ENCODE data around the gene UBE2E2.

The UBE2E2 gene

GRCh38 chr3:23276913-23277658 lies 74.0 kb downstream of the UBE2E2 start:
- DNase-seq (ENCODE audit: low read depth in 3 of 3): no peak

GRCh38 chr3:23277688-23278087 lies 74.6 kb downstream of the UBE2E2 start:
- no peak for DNase-seq (ENCODE audit: low read depth in 3 of 3)

- DNase-seq (ENCODE audit: low read depth in 3 of 3): no peak
Observed at GRCh38 chr3:23283625-23284024, 80.5 kb downstream of the UBE2E2 start.

DNA sequence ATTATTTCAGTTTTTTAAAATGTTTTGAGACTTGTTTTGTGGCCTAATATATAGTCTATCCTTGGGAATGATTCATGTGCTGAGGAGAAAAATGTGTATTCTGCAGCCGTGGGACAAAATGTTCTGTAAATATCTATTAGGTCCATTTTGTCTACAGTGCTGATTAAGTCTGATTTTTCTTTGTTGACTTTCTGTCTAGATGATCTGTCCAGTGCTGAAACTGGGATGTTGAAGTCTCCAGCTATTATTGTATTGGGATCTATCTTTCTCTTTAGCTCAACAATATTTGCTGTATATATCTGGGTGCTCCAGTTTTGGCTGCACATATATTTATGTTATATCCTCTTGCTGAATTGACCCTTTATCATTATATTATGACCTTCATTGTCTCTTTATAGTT lies 85.2 kb downstream of the UBE2E2 start:
- no peak for DNase-seq (ENCODE audit: low read depth in 3 of 3)

- no peak for DNase-seq (ENCODE audit: low read depth in 3 of 3)
Observed at GRCh38 chr3:23288715-23289114, 85.6 kb downstream of the UBE2E2 start.

GRCh38 chr3:23292432-23292831 lies 89.3 kb downstream of the UBE2E2 start:
- no peak for DNase-seq (ENCODE audit: low read depth in 3 of 3)

DNA sequence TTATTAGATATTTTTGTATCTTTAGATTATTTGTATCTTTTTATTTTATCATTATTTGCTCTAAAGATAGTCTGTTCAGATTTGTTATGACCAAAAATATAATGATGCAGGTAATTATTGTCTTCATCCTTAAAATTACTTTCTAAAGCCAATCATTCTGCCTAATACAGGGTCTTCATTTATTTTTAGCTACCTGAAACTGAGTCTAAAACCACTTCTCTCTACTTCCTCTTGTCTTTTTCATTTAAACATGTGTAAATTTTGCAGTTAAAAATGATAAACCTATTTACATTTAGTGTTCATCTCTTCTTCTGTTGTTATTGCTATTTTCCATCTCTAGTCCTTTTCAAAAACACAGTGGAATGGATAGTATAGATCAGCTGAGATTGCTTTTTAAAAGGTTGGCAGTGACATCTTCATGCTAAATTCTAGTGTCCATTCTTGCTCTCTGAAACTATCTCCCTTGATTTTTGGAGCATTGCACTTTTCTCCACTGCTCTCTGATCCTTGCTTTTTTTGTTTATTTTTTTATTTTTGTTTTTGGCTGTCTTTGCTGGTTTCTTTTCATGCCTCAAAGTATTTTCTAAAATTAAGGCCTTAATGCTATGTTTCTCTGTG lies 91.8 kb downstream of the UBE2E2 start:
- no peak for DNase-seq (ENCODE audit: low read depth in 3 of 3)

DNA sequence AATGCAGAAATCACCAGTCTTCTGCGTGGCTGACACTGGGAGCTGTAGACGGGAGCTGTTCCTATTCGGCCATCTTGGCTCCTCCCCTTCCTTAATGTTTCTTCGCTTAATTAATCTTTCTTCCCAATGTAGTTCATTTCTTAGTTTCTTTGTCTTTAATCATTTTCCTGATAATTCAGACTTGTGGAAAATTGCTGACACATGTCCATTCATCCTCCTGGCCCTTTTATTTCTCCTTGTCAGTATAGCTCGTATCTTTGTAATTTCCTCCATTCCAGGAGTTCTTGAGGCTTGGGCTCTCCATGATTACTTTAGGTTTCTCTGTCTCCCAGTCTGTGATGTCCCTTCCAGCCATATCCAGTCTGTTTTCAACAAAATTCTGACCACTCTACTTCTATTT lies 98.7 kb downstream of the UBE2E2 start:
- DNase-seq (ENCODE audit: low read depth in 3 of 3): no peak

GRCh38 chr3:23302271-23302670 lies 99.1 kb downstream of the UBE2E2 start:
- DNase-seq (ENCODE audit: low read depth in 3 of 3): no peak

DNA sequence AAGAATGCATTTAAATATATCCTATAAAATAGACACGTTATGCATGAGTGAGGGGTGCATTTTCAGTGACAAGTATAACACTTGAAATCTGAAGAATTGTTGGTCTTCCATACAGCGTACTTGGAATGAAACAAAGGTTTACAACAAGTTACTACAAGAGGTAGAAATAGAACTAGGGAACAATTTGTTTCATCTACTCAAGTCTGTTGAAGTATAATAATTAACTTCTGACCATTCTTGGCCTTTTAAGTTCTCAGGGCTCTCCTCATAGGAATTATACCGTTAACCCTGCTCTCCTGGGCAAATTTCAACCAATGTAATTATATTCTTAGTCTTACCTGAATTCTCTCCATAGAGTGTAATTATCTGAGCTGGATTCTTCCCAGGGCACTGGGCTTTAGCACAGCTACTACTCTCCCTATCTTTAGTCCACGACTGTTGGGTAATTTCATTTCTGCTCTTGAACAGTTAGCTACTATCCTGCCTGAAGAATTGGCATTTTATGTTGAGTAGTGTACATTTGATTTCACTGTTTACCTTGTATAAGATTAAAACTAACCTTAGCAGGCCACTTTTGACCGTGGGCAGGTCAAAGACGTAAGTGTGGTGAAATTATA lies 100.6 kb downstream of the UBE2E2 start:
- no peak for DNase-seq (ENCODE audit: low read depth in 3 of 3)

DNA sequence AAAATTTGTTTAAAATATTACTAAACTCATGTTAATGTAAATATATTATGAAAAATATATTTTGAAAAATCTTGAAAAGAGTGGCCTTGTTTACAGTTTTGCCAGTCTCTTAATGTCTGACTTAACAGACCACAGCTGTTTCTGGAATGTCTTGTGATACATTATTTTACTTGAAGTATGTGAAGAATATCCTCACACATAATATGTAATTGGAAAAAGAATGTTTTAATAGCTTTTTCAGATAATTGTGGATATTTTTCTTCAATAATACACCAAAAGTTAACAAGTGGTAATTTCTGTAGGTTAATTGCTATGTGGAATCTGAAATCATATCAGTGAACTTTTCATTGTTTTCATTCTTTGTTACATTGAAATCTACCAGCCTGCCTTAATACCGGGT lies 101.3 kb downstream of the UBE2E2 start:
- no peak for DNase-seq (ENCODE audit: low read depth in 3 of 3)

DNA sequence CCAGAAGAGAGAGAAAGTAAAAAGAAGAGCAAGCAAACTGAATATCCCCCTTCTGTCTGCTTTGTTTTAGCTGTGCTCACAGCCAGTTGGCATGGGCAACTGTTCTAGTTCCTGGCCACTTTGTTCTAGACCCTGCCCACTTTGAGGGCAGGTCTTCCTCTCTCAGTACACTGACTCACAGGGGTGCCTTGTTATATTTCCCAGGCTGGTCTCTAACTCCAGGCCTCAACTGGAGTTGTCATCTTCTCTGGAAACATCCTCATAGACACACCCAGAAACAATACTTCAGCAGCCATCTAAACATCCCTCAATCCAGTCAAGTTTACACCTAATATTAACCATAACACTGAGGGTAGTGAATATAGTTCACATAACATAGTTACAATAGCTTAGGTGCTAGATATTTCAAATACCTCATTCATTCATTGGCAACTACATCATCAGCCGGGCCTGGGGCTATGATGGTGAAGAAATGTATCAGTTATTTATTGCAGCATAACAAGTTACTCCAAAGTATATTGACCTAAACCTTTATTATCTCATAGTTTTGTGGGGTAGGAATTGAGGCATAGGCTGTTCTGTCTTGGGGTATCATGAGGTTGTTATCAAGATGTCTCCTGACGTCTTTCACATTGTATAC lies 106.0 kb downstream of the UBE2E2 start:
- no peak for DNase-seq (ENCODE audit: low read depth in 3 of 3)

- DNase-seq (ENCODE audit: low read depth in 3 of 3): no peak
Observed at GRCh38 chr3:23312866-23313265, 109.7 kb downstream of the UBE2E2 start.

GRCh38 chr3:23314981-23315762 lies 112.0 kb downstream of the UBE2E2 start:
- DNase-seq (ENCODE audit: low read depth in 3 of 3): no peak

- no peak for DNase-seq (ENCODE audit: low read depth in 3 of 3)
Observed at GRCh38 chr3:23316924-23317323, 113.8 kb downstream of the UBE2E2 start.

- DNase-seq (ENCODE audit: low read depth in 3 of 3): no peak
Observed at GRCh38 chr3:23319366-23320312, 116.5 kb downstream of the UBE2E2 start.

DNA sequence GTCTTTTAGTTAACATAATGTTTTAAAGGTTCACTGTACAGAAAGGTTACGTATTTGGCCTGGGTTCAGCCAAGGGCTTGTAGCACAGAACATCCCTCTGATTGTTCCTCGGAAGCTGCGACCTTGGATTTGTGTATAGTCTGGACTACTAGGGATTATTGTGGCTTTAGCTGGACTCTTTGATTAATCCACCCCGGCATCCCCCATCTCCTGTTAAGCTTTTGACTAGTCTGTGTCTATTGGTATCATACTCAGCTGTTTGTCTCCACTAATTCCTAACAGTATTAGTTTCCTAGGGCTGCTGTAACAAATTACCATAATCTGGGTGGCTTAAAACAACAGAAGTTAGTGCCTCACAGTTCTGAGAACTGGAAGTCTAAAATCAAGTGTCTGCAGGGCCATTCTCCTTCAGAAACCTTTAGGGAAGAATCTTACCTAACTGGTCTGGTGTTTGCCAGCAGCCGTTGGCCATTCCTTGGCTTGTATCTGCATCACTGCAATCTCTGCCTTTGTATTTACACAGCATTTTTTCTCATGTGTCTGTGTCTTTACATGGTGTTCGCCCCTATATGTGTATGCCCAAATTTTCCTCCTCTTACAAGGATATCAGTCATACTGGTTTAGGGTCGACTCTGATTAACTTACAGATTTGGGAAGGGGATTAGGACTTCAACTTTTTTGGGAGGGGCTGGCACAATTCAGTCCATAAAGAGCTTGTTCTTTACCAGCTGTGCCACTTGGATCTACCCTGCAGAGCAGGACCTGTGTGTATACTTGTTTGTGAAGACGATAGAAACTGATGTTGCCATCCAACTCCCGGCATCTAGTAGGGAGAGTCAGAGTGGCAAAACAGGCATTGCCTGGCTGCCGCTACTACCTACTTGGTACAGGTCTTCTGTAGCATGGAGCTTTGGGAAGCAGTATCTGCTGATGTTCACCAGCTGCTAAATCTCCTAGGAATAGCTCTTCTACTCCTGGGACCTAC lies 117.8 kb downstream of the UBE2E2 start:
- DNase-seq (ENCODE audit: low read depth in 3 of 3): no peak

GRCh38 chr3:23324745-23325144 lies 121.6 kb downstream of the UBE2E2 start:
- no peak for DNase-seq (ENCODE audit: low read depth in 3 of 3)

DNA sequence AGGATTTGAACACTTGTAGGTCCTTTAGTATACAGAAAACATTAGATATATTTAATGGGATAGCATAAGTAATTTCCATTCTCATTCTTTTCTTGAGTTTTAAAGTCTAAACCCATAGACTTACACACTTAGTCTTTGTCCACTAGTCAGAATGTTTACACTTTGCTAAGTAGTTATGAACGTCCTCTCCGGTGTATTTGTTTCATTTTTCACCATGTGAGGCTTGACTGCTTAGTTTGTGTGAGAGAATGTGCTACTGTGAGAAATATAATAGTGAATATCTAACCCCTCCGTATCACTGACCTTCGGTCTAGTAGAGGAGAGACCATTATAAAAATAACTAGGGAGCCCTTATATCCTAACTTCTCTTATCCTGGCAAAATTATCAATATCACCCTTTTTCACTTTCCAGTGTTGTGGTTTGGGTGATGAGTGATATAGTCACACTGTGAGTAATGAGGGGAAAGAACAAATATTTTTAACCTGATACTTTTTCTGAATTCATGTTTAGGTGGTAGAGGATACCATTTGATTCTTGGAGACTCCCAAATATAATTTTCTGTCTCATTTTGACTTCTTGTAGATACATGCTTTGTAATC lies 122.4 kb downstream of the UBE2E2 start:
- no peak for DNase-seq (ENCODE audit: low read depth in 3 of 3)

All from stimulated activated CD4-positive, alpha-beta T cell treated with anti-CD3 and anti-CD28 coated beads, TNF-alpha, amount 100 ng/mL, for 48 hours (primary cell).